ENCODE results near the gene MEX3A. TPM values are rescaled to one million over a fixed set of nuclear protein-coding genes. Genes with fewer than 3 reads are reported as not detected.

MEX3A gene
- total and polyA plus RNA-seq, 2 experiments from 2014 or later, result 18.5 to 38.1 TPM

- H2AFZ ChIP-seq, result no peak overlapping the region
- peaks cover 6% of the 10 kb centered on the region for H3F3A ChIP-seq (replicated peaks; ENCODE audit: low read depth)
- no peak overlapping the region for H3K4me2 ChIP-seq
- ATAC-seq (no peak), DNase-seq (ENCODE audit: low spot score) (no peak)
- H4K20me1 ChIP-seq (replicated peaks; ENCODE audit: insufficient read depth), result 0 out of 2 replicates have a peak, but pooled peaks cover 6% of the 10 kb centered on the region
- TF ChIP-seq ZNF114 (CRISPR knock-in tag; IDR thresholded peaks at IDR 0.05), result no peak
- TF ChIP-seq JUNB (IDR thresholded peaks at IDR 0.05; ENCODE audit: unreplicated experiment), result no peak
- no peak for TF ChIP-seq EZH2 (IDR thresholded peaks at IDR 0.05; ENCODE audit: low read depth, unreplicated experiment)
- TF ChIP-seq, protein P1, sequence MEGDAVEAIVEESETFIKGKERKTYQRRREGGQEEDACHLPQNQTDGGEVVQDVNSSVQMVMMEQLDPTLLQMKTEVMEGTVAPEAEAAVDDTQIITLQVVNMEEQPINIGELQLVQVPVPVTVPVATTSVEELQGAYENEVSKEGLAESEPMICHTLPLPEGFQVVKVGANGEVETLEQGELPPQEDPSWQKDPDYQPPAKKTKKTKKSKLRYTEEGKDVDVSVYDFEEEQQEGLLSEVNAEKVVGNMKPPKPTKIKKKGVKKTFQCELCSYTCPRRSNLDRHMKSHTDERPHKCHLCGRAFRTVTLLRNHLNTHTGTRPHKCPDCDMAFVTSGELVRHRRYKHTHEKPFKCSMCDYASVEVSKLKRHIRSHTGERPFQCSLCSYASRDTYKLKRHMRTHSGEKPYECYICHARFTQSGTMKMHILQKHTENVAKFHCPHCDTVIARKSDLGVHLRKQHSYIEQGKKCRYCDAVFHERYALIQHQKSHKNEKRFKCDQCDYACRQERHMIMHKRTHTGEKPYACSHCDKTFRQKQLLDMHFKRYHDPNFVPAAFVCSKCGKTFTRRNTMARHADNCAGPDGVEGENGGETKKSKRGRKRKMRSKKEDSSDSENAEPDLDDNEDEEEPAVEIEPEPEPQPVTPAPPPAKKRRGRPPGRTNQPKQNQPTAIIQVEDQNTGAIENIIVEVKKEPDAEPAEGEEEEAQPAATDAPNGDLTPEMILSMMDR (conservative IDR thresholded peaks at IDR 0.05; ENCODE audit: low read depth in 2 of 2), result no peak
- TF ChIP-seq, protein P2, sequence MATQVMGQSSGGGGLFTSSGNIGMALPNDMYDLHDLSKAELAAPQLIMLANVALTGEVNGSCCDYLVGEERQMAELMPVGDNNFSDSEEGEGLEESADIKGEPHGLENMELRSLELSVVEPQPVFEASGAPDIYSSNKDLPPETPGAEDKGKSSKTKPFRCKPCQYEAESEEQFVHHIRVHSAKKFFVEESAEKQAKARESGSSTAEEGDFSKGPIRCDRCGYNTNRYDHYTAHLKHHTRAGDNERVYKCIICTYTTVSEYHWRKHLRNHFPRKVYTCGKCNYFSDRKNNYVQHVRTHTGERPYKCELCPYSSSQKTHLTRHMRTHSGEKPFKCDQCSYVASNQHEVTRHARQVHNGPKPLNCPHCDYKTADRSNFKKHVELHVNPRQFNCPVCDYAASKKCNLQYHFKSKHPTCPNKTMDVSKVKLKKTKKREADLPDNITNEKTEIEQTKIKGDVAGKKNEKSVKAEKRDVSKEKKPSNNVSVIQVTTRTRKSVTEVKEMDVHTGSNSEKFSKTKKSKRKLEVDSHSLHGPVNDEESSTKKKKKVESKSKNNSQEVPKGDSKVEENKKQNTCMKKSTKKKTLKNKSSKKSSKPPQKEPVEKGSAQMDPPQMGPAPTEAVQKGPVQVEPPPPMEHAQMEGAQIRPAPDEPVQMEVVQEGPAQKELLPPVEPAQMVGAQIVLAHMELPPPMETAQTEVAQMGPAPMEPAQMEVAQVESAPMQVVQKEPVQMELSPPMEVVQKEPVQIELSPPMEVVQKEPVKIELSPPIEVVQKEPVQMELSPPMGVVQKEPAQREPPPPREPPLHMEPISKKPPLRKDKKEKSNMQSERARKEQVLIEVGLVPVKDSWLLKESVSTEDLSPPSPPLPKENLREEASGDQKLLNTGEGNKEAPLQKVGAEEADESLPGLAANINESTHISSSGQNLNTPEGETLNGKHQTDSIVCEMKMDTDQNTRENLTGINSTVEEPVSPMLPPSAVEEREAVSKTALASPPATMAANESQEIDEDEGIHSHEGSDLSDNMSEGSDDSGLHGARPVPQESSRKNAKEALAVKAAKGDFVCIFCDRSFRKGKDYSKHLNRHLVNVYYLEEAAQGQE (IDR thresholded peaks at IDR 0.05; ENCODE audit: unreplicated experiment), result no peak
- TF ChIP-seq POLR2AphosphoS5 (IDR thresholded peaks at IDR 0.05; ENCODE audit: low read depth), result no peak
- TF ChIP-seq NANOG (IDR thresholded peaks at IDR 0.05; ENCODE audit: borderline replicate concordance), result no peak
- TF ChIP-seq STAT1 (IDR thresholded peaks at IDR 0.05; ENCODE audit: unreplicated experiment), result no peak
- no peak for TF ChIP-seq CREB1 (CRISPR knock-in tag; IDR thresholded peaks at IDR 0.05; ENCODE audit: low read depth)
- TF ChIP-seq ZNF331 (CRISPR knock-in tag; IDR thresholded peaks at IDR 0.05; ENCODE audit: low read depth), result no peak
- no peak for TF ChIP-seq EZH2phosphoT487 (IDR thresholded peaks at IDR 0.05; ENCODE audit: unreplicated experiment)
- TF ChIP-seq, protein P3, sequence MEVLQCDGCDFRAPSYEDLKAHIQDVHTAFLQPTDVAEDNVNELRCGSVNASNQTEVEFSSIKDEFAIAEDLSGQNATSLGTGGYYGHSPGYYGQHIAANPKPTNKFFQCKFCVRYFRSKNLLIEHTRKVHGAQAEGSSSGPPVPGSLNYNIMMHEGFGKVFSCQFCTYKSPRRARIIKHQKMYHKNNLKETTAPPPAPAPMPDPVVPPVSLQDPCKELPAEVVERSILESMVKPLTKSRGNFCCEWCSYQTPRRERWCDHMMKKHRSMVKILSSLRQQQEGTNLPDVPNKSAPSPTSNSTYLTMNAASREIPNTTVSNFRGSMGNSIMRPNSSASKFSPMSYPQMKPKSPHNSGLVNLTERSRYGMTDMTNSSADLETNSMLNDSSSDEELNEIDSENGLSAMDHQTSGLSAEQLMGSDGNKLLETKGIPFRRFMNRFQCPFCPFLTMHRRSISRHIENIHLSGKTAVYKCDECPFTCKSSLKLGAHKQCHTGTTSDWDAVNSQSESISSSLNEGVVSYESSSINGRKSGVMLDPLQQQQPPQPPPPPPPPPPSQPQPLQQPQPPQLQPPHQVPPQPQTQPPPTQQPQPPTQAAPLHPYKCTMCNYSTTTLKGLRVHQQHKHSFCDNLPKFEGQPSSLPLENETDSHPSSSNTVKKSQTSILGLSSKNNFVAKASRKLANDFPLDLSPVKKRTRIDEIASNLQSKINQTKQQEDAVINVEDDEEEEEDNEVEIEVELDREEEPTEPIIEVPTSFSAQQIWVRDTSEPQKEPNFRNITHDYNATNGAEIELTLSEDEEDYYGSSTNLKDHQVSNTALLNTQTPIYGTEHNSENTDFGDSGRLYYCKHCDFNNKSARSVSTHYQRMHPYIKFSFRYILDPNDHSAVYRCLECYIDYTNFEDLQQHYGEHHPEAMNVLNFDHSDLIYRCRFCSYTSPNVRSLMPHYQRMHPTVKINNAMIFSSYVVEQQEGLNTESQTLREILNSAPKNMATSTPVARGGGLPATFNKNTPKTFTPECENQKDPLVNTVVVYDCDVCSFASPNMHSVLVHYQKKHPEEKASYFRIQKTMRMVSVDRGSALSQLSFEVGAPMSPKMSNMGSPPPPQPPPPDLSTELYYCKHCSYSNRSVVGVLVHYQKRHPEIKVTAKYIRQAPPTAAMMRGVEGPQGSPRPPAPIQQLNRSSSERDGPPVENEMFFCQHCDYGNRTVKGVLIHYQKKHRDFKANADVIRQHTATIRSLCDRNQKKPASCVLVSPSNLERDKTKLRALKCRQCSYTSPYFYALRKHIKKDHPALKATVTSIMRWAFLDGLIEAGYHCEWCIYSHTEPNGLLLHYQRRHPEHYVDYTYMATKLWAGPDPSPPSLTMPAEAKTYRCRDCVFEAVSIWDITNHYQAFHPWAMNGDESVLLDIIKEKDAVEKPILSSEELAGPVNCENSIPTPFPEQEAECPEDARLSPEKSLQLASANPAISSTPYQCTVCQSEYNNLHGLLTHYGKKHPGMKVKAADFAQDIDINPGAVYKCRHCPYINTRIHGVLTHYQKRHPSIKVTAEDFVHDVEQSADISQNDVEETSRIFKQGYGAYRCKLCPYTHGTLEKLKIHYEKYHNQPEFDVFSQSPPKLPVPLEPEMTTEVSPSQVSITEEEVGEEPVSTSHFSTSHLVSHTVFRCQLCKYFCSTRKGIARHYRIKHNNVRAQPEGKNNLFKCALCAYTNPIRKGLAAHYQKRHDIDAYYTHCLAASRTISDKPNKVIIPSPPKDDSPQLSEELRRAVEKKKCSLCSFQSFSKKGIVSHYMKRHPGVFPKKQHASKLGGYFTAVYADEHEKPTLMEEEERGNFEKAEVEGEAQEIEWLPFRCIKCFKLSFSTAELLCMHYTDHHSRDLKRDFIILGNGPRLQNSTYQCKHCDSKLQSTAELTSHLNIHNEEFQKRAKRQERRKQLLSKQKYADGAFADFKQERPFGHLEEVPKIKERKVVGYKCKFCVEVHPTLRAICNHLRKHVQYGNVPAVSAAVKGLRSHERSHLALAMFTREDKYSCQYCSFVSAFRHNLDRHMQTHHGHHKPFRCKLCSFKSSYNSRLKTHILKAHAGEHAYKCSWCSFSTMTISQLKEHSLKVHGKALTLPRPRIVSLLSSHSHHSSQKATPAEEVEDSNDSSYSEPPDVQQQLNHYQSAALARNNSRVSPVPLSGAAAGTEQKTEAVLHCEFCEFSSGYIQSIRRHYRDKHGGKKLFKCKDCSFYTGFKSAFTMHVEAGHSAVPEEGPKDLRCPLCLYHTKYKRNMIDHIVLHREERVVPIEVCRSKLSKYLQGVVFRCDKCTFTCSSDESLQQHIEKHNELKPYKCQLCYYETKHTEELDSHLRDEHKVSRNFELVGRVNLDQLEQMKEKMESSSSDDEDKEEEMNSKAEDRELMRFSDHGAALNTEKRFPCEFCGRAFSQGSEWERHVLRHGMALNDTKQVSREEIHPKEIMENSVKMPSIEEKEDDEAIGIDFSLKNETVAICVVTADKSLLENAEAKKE (CRISPR knock-in tag; IDR thresholded peaks at IDR 0.05), result no peak
- TF ChIP-seq ETS1 (IDR thresholded peaks at IDR 0.05), result no peak
- no peak overlapping the region for H3K27ac ChIP-seq (ENCODE audit: low read depth)
- H3K4me1 ChIP-seq (ENCODE audit: insufficient read depth), result peaks cover 11% of the 10 kb centered on the region
- no peak overlapping the region for H3K4me3 ChIP-seq
- Mint-ChIP-seq H3K36me3 (ENCODE audit: low read depth) (peaks cover under 1% of the 10 kb centered on the region; the same call in 2 of the 3 replicates), H3K27me3 (ENCODE audit: insufficient read depth, low read depth, poor library complexity) (peaks cover 7% of the 10 kb centered on the region), H3K9me3 (no peaks in the 10 kb centered on the region), H3K4me1 (peaks cover 24% of the 10 kb centered on the region), H3K4me3 (no peak overlapping the region), H3K27ac (no peak overlapping the region)
- H3K27me3 ChIP-seq (ENCODE audit: insufficient read depth), result no peaks in the 10 kb centered on the region
- H3K36me3 ChIP-seq (ENCODE audit: insufficient read depth), result no peaks in the 10 kb centered on the region
- H3K9me2 ChIP-seq (ENCODE audit: insufficient read depth), result no peaks in the 10 kb centered on the region
- H3K79me2 ChIP-seq (replicated peaks; ENCODE audit: insufficient read depth), result no peaks in the 10 kb centered on the region
These were observed 15.4 kb upstream of the MEX3A start for GRCh38 chr1:156097499-156098178.
